ENCODE results near the gene MAP2K6. TPM values are rescaled to one million over a fixed set of nuclear protein-coding genes. Genes with fewer than 3 reads are reported as not detected.

Gene MAP2K6
- total and polyA plus RNA-seq, 7 experiments from 2014 or later, result 7.6 to 21.4 (median 18.3) TPM

DNA sequence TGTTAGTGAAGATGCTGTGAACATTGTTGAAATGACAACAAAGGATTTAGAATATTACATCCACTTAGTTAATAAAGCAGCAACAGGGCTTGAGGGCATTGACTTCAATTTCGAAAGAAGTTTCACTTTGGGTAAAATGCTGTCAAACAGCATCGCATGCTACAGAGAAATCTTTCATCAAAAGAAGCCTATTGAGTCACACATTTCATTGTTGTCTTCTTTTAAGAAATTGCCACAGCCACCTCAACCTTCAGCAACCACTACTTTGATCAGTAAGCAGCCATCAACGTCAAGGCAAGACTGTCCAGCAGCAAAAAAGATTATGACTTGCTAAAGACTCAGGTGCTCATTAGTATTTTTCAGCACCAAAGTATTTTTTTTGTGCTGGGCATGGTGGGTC, 13.2 kb upstream of the MAP2K6 start:
- no peaks in the 10 kb centered on the region for H3K36me3 ChIP-seq (ENCODE audit: control insufficient read depth in 2 of 3, insufficient read depth in 3 of 3, low read length in 3 of 3)
- no peaks in the 10 kb centered on the region for H3K27me3 ChIP-seq (ENCODE audit: control insufficient read depth in 2 of 2, insufficient read depth in 2 of 2, low read length in 2 of 2)
- Mint-ChIP-seq H3K4me3 (no peak overlapping the region), H3K27ac (no peak overlapping the region), H3K4me1 (peaks cover 0 to 9% (median 0%) of the 10 kb centered on the region in 7 donors), H3K9me3 (peaks cover 0 to 5% (median 0%) of the 10 kb centered on the region in 11 donors), H3K36me3 (peaks cover 0 to 6% (median 0%) of the 10 kb centered on the region in 5 donors), H3K27me3 (peaks cover 0 to 7% (median 0%) of the 10 kb centered on the region in 5 donors)
- no peak overlapping the region for H3K27ac ChIP-seq (ENCODE audit: low read depth, low read length)
- no peak overlapping the region for H3K4me3 ChIP-seq (ENCODE audit: low read length)
- ATAC-seq (no peak), DNase-seq (no peak)
- ChIA-PET POLR2A (no interaction called here), CTCF (no interaction called here)
- no peaks in the 10 kb centered on the region for H3K9me3 ChIP-seq (ENCODE audit: control insufficient read depth in 2 of 3, low read length in 3 of 3)
- intact Hi-C loops (cut with micrococcal nuclease), result no loop called here
- H3K4me1 ChIP-seq (ENCODE audit: control insufficient read depth in 2 of 2, insufficient read depth in 2 of 2, low read length in 2 of 2), result no peaks in the 10 kb centered on the region

GRCh38 chr17:69402052-69402451, 12.4 kb upstream of the MAP2K6 start:
- CTCF ChIA-PET, result no interaction called here
- Mint-ChIP-seq H3K27ac (no peak overlapping the region), H3K9me3 (peaks cover 0 to 5% (median 0%) of the 10 kb centered on the region in 11 donors), H3K27me3 (peaks cover 0 to 7% (median 0%) of the 10 kb centered on the region in 5 donors), H3K4me1 (peaks cover 0 to 9% (median 0%) of the 10 kb centered on the region in 7 donors), H3K36me3 (peaks cover 0 to 6% (median 0%) of the 10 kb centered on the region in 5 donors), H3K4me3 (no peak overlapping the region)
- Histone ChIP-seq H3K27me3 (ENCODE audit: control insufficient read depth in 2 of 2, insufficient read depth in 2 of 2, low read length in 2 of 2) (no peaks in the 10 kb centered on the region), H3K4me3 (ENCODE audit: low read length) (no peak overlapping the region), H3K36me3 (ENCODE audit: control insufficient read depth in 2 of 3, insufficient read depth in 3 of 3, low read length in 3 of 3) (no peaks in the 10 kb centered on the region), H3K27ac (ENCODE audit: low read depth, low read length) (no peak overlapping the region), H3K9me3 (ENCODE audit: control insufficient read depth in 2 of 3, low read length in 3 of 3) (no peaks in the 10 kb centered on the region), H3K4me1 (ENCODE audit: control insufficient read depth in 2 of 2, insufficient read depth in 2 of 2, low read length in 2 of 2) (no peaks in the 10 kb centered on the region)
- POLR2A ChIA-PET, result no interaction called here
- DNase-seq (no peak), ATAC-seq (no peak)
- intact Hi-C loops (cut with micrococcal nuclease), result no loop called here

DNA sequence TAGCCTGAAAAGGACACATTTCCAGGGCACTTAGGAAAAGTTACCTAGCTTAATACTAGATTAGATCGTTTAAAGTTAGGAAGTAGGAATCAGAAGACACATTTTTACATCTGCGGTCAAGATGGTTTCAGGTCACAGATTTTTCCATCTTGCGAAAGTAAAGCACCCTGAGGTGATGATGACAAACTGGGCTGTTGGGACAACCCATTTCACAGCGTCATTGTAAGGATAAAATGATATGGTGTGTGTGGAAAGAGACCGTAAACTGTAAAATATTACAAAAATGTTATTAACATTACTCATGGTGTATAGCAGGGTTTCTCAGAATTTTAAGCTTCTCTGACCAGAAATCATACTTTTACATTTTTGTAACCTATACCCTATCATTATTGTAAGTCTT, 10.1 kb upstream of the MAP2K6 start:
- no peak for ATAC-seq
- Histone ChIP-seq H3K27ac (ENCODE audit: low read depth, low read length) (no peak overlapping the region), H3K9me3 (ENCODE audit: control insufficient read depth in 2 of 3, low read length in 3 of 3) (no peaks in the 10 kb centered on the region), H3K4me1 (ENCODE audit: control insufficient read depth in 2 of 2, insufficient read depth in 2 of 2, low read length in 2 of 2) (no peaks in the 10 kb centered on the region), H3K36me3 (ENCODE audit: control insufficient read depth in 2 of 3, insufficient read depth in 3 of 3, low read length in 3 of 3) (no peaks in the 10 kb centered on the region), H3K27me3 (ENCODE audit: control insufficient read depth in 2 of 2, insufficient read depth in 2 of 2, low read length in 2 of 2) (no peaks in the 10 kb centered on the region), H3K4me3 (ENCODE audit: low read length) (no peak overlapping the region)
- Mint-ChIP-seq H3K27me3 (peaks cover 0 to 7% (median 0%) of the 10 kb centered on the region in 5 donors), H3K4me3 (no peak overlapping the region), H3K27ac (no peak overlapping the region), H3K36me3 (peaks cover 0 to 6% (median 0%) of the 10 kb centered on the region in 5 donors), H3K4me1 (peaks cover 0 to 9% (median 0%) of the 10 kb centered on the region in 7 donors), H3K9me3 (peaks cover 0 to 5% (median 0%) of the 10 kb centered on the region in 11 donors)
- CTCF ChIA-PET, result interaction anchor here (0.6 kb wide), 1 partner anchor 14 kb away, joined by 3 read pairs; no protein-coding TSS in a partner anchor
- no peak for DNase-seq
- POLR2A ChIA-PET, result no interaction called here
- intact Hi-C loops (cut with micrococcal nuclease), result no loop called here

DNA sequence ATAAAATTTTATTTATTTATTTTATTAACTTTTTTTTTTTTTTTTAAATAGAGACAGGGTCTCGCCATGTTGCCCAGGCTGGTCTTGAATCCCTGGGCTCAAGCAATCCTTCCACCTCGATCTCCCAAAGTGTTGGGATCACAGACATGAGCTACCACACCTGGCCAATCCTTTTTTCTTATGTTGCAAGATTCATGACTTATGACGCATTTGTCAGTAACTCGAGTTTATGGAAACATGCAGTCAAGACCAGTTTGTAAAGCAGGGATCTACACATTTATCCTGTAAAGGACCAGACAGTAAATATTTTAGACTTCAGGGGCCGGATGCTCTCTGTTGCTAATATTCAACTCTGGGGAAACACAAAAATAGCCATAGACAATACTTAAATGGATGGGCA, 9.4 kb upstream of the MAP2K6 start:
- no peak overlapping the region for H3K4me3 ChIP-seq (ENCODE audit: low read length)
- Mint-ChIP-seq H3K27ac (no peak overlapping the region), H3K4me1 (peaks cover 0 to 9% (median 0%) of the 10 kb centered on the region in 7 donors), H3K9me3 (peaks cover 0 to 5% (median 0%) of the 10 kb centered on the region in 11 donors), H3K27me3 (peaks cover 0 to 7% (median 0%) of the 10 kb centered on the region in 5 donors), H3K4me3 (no peak overlapping the region), H3K36me3 (peaks cover 0 to 3% (median 0%) of the 10 kb centered on the region in 5 donors)
- intact Hi-C loops (cut with micrococcal nuclease), result no loop called here
- H3K27ac ChIP-seq (ENCODE audit: low read depth, low read length), result no peak overlapping the region
- CTCF ChIA-PET, result no interaction called here
- no peaks in the 10 kb centered on the region for H3K4me1 ChIP-seq (ENCODE audit: control insufficient read depth in 2 of 2, insufficient read depth in 2 of 2, low read length in 2 of 2)
- H3K27me3 ChIP-seq (ENCODE audit: control insufficient read depth in 2 of 2, insufficient read depth in 2 of 2, low read length in 2 of 2), result no peaks in the 10 kb centered on the region
- ATAC-seq (no peak), DNase-seq (no peak)
- no peaks in the 10 kb centered on the region for H3K9me3 ChIP-seq (ENCODE audit: control insufficient read depth in 2 of 3, low read length in 3 of 3)
- POLR2A ChIA-PET, result no interaction called here
- H3K36me3 ChIP-seq (ENCODE audit: control insufficient read depth in 2 of 3, insufficient read depth in 3 of 3, low read length in 3 of 3), result no peaks in the 10 kb centered on the region

- Mint-ChIP-seq H3K27me3 (peaks cover 0 to 7% (median 0%) of the 10 kb centered on the region in 5 donors), H3K4me1 (peaks cover 0 to 10% (median 0%) of the 10 kb centered on the region in 7 donors)
- CTCF ChIA-PET, result no interaction called here
Observed at GRCh38 chr17:69406941-69407340, 7.6 kb upstream of the MAP2K6 start.

GRCh38 chr17:69407759-69408158, 6.7 kb upstream of the MAP2K6 start:
- H3K27me3 Mint-ChIP-seq, result peaks cover 0 to 7% (median 0%) of the 10 kb centered on the region in 5 donors
- DNase-seq (no peak), ATAC-seq (no peak)
- intact Hi-C loops (cut with micrococcal nuclease), result no loop called here
- H3K36me3 ChIP-seq (ENCODE audit: control insufficient read depth in 2 of 3, insufficient read depth in 3 of 3, low read length in 3 of 3), result no peaks in the 10 kb centered on the region
- H3K9me3 ChIP-seq (ENCODE audit: control insufficient read depth in 2 of 3, low read length in 3 of 3), result no peaks in the 10 kb centered on the region
- no peak overlapping the region for H3K27ac Mint-ChIP-seq
- ChIA-PET POLR2A (interaction anchor here (0.8 to 1.0 kb wide), 2 partner anchors 9 to 16 kb away, joined by 3 to 4 read pairs; no protein-coding TSS in a partner anchor), CTCF (interaction anchor here (0.6 to 1.3 kb wide), 2 partner anchors 13 to 116 kb away, joined by 3 to 4 read pairs; no protein-coding TSS in a partner anchor)
- H3K4me1 ChIP-seq (ENCODE audit: control insufficient read depth in 2 of 2, insufficient read depth in 2 of 2, low read length in 2 of 2), result no peaks in the 10 kb centered on the region
- no peak overlapping the region for H3K4me3 ChIP-seq (ENCODE audit: low read length)
- H3K9me3 Mint-ChIP-seq, result no peaks in the 10 kb centered on the region
- H3K27ac ChIP-seq (ENCODE audit: low read depth, low read length), result no peak overlapping the region
- H3K27me3 ChIP-seq (ENCODE audit: control insufficient read depth in 2 of 2, insufficient read depth in 2 of 2, low read length in 2 of 2), result no peaks in the 10 kb centered on the region
- H3K36me3 Mint-ChIP-seq, result no peaks in the 10 kb centered on the region
- no peak overlapping the region for H3K4me3 Mint-ChIP-seq
- peaks cover 0 to 12% (median 0%) of the 10 kb centered on the region in 7 donors for H3K4me1 Mint-ChIP-seq

More at GRCh38 chr17:69406941-69407340, 7.6 kb upstream of the MAP2K6 start:
- no peaks in the 10 kb centered on the region for H3K9me3 Mint-ChIP-seq
- no peak for DNase-seq
- H3K27ac Mint-ChIP-seq, result no peak overlapping the region
- no peaks in the 10 kb centered on the region for H3K36me3 Mint-ChIP-seq
- intact Hi-C loops (cut with micrococcal nuclease), result no loop called here
- Histone ChIP-seq H3K36me3 (ENCODE audit: control insufficient read depth in 2 of 3, insufficient read depth in 3 of 3, low read length in 3 of 3) (no peaks in the 10 kb centered on the region), H3K27me3 (ENCODE audit: control insufficient read depth in 2 of 2, insufficient read depth in 2 of 2, low read length in 2 of 2) (no peaks in the 10 kb centered on the region), H3K4me3 (ENCODE audit: low read length) (no peak overlapping the region), H3K4me1 (ENCODE audit: control insufficient read depth in 2 of 2, insufficient read depth in 2 of 2, low read length in 2 of 2) (no peaks in the 10 kb centered on the region), H3K27ac (ENCODE audit: low read depth, low read length) (no peak overlapping the region), H3K9me3 (ENCODE audit: control insufficient read depth in 2 of 3, low read length in 3 of 3) (no peaks in the 10 kb centered on the region)
- ATAC-seq, result no peak
- POLR2A ChIA-PET, result no interaction called here
- H3K4me3 Mint-ChIP-seq, result no peak overlapping the region

- Histone ChIP-seq H3K36me3 (ENCODE audit: control insufficient read depth in 2 of 3, insufficient read depth in 3 of 3, low read length in 3 of 3) (no peaks in the 10 kb centered on the region), H3K27me3 (ENCODE audit: control insufficient read depth in 2 of 2, insufficient read depth in 2 of 2, low read length in 2 of 2) (no peaks in the 10 kb centered on the region), H3K4me1 (ENCODE audit: control insufficient read depth in 2 of 2, insufficient read depth in 2 of 2, low read length in 2 of 2) (peaks cover 0 to under 1% of the 10 kb centered on the region in 2 donors), H3K27ac (ENCODE audit: low read depth, low read length) (no peak overlapping the region), H3K9me3 (ENCODE audit: control insufficient read depth in 2 of 3, low read length in 3 of 3) (no peaks in the 10 kb centered on the region), H3K4me3 (ENCODE audit: low read length) (no peak overlapping the region)
- peak overlapping the region in 1 of 9 donors; percentile 39 for H3K27ac Mint-ChIP-seq
- no peaks in the 10 kb centered on the region for H3K27me3 Mint-ChIP-seq
- ChIA-PET POLR2A (no interaction called here), CTCF (no interaction called here)
- intact Hi-C loops (cut with micrococcal nuclease), result loop anchor here (5.0 to 10.0 kb wide), 3 partner anchors 112 to 1373 kb away; partner anchors contain the start of genes KPNA2 (in 1 of the 2) and PRKAR1A (in 1 of the 2)
- peaks cover 0 to 17% (median 0%) of the 10 kb centered on the region in 7 donors for H3K4me1 Mint-ChIP-seq
- peaks cover 0 to 2% (median 0%) of the 10 kb centered on the region in 11 donors for H3K9me3 Mint-ChIP-seq
- H3K4me3 Mint-ChIP-seq, result no peak overlapping the region
- DNase-seq (no peak), ATAC-seq (no peak)
- H3K36me3 Mint-ChIP-seq, result no peaks in the 10 kb centered on the region
Observed at GRCh38 chr17:69410671-69411070, 3.8 kb upstream of the MAP2K6 start.

Data from naive thymus-derived CD4-positive, alpha-beta T cell (primary cell).